ENCODE measurements around the gene INPP5A. TPM values are rescaled to one million over a fixed set of nuclear protein-coding genes. Genes with fewer than 3 reads are reported as not detected.

Gene INPP5A
- total RNA-seq, 1 donor from 2014 or later = 36.3 TPM

DNA sequence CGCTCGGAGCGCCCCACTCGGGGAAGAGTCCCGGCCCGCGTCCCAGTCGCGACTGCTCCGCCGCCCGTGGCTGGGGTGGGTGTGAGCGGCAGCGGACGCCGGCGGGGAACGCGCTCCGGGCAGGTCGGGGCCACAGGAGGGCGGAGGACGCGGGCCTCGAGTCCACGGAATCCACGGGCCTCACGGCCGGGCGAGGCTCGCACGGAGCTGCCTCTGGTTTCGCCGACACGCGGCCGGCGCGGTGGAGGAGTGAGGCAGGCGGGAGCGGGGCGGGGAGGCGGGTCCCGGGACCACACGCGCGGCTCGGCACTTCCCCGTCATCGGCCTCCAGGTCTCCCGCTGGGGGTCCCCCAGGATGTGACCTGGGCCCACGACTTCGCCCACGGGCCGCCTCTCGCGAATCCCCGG is 248.9 kb downstream of the INPP5A start:
- peaks cover 19% of the 10 kb centered on the region for H3K27me3 Mint-ChIP-seq (ENCODE audit: unreplicated experiment)
- H3K4me3 Mint-ChIP-seq (ENCODE audit: unreplicated experiment) = peak overlapping the region; percentile 71
- H3K27ac Mint-ChIP-seq (ENCODE audit: unreplicated experiment) = no peak overlapping the region
- no peak for DNase-seq
- TF ChIP-seq, protein P1, sequence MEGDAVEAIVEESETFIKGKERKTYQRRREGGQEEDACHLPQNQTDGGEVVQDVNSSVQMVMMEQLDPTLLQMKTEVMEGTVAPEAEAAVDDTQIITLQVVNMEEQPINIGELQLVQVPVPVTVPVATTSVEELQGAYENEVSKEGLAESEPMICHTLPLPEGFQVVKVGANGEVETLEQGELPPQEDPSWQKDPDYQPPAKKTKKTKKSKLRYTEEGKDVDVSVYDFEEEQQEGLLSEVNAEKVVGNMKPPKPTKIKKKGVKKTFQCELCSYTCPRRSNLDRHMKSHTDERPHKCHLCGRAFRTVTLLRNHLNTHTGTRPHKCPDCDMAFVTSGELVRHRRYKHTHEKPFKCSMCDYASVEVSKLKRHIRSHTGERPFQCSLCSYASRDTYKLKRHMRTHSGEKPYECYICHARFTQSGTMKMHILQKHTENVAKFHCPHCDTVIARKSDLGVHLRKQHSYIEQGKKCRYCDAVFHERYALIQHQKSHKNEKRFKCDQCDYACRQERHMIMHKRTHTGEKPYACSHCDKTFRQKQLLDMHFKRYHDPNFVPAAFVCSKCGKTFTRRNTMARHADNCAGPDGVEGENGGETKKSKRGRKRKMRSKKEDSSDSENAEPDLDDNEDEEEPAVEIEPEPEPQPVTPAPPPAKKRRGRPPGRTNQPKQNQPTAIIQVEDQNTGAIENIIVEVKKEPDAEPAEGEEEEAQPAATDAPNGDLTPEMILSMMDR (IDR thresholded peaks at IDR 0.05; ENCODE audit: partially characterized antibody, unreplicated experiment) = no peak
- H3K4me1 Mint-ChIP-seq (ENCODE audit: low read depth, unreplicated experiment) = peaks cover 2% of the 10 kb centered on the region
- peaks cover 3% of the 10 kb centered on the region for H3K36me3 Mint-ChIP-seq (ENCODE audit: unreplicated experiment)
- peaks cover 7% of the 10 kb centered on the region for H3K9me3 Mint-ChIP-seq (ENCODE audit: unreplicated experiment)

DNA sequence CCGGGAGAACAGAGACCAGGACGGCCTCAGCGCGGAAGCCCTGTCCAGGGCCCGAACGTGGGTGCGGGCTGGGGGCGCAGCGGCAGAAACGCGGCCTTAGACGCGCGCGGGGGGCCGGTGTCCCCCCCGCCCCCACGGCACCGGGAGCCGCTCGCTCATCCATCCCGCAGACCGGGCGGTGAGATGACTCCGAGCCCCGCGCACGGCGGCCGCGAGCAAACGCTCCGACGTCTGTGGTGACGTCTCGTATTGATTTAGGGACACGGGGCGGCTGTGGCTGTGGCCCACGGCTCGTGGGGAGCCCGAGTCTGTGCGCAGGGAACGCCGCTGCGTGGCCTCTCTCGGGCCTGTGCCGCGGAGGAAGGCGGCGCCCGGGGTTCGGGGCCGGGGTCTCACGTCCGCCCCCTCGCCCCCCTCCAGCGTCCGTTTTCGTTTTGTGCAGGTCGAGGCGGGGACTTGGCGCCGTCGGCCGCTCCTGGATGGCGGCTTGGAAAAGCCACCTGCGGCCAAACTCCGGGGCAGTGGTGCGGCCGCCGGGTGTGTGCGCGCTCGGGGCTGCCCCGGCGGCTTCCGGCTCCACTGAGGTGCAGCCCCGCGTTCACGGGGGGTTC is 249.4 kb downstream of the INPP5A start:
- Mint-ChIP-seq H3K9me3 (ENCODE audit: unreplicated experiment) (peaks cover 4% of the 10 kb centered on the region), H3K27me3 (ENCODE audit: unreplicated experiment) (peaks cover 16% of the 10 kb centered on the region), H3K4me1 (ENCODE audit: low read depth, unreplicated experiment) (peaks cover 2% of the 10 kb centered on the region), H3K36me3 (ENCODE audit: unreplicated experiment) (peaks cover 3% of the 10 kb centered on the region), H3K27ac (ENCODE audit: unreplicated experiment) (no peak overlapping the region), H3K4me3 (ENCODE audit: unreplicated experiment) (no peak overlapping the region)
- TF ChIP-seq, protein P1 (IDR thresholded peaks at IDR 0.05; ENCODE audit: partially characterized antibody, unreplicated experiment) = no peak
- DNase-seq = no peak

DNA sequence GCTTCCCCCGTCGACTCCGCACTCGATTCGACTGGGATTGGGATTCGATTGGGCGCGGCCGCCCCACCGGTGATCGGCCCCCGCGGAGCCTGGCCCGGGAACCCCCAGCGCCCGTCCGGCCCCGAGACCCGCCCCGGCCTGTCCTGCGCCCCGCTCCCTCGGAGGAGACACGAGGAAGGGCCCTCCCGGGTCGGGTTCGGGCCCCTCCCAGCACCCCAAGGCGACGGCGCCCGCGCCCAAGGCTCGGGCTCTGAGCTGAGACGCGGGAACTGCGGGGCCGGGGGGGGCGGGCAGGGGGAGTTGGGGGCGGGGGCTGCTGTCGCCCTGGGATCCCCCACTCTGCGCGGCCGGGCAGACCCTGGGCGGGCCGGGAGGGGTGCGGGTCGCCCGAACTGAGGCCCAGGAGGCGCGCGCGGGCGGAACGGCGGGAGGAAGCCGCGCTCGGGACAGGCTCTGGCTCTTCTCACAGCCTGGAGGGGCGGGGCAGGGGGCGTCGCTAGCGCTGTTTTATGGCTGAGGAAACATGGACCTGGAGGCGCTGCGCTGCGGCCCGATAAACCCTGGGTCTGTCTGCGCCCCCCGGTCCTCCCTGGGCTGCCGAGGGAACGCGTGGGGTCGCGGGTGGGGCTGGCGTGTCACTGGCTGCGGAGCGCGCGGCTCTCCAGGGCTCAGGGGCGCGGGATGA is 250.1 kb downstream of the INPP5A start:
- H3K9me3 Mint-ChIP-seq (ENCODE audit: unreplicated experiment) = peaks cover 4% of the 10 kb centered on the region
- H3K4me1 Mint-ChIP-seq (ENCODE audit: low read depth, unreplicated experiment) = peaks cover 2% of the 10 kb centered on the region
- H3K36me3 Mint-ChIP-seq (ENCODE audit: unreplicated experiment) = peaks cover 3% of the 10 kb centered on the region
- DNase-seq = peak; percentile 76
- TF ChIP-seq, protein P1 (IDR thresholded peaks at IDR 0.05; ENCODE audit: partially characterized antibody, unreplicated experiment) = no peak
- H3K4me3 Mint-ChIP-seq (ENCODE audit: unreplicated experiment) = no peak overlapping the region
- peaks cover 13% of the 10 kb centered on the region for H3K27me3 Mint-ChIP-seq (ENCODE audit: unreplicated experiment)
- no peak overlapping the region for H3K27ac Mint-ChIP-seq (ENCODE audit: unreplicated experiment)

DNA sequence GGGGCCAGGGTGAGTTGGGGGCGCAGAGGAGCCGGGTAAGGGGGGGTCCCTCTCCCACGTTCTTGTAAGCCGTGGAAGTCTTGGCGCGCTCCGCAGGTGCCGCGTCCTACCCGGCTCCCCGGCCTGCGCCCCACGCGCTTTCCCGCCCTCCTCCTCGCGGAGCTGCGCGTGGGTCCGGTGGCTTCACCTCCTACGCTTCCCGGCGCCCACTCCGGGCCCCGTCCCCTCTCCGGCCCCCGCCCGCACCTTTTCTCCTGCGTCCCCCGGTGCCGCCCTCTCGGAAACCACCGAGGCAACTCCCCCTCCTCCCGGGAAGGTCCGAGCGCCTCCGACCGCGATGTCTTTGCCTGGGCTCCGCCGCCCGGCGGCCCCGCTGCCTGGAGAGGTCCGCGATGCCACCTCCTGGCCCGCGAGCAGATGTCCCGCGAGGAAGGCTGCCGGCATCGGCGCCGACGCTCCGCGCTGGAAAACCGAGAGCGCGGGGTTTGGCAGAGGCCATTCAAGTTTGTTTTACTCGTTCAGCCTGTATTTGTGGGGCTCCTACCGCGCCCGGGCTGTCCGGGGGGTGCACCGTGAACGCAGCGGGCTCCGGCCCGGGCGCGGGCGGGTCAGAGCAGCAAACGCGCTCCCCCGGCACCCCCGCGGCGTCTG is 250.7 kb downstream of the INPP5A start:
- H3K4me1 Mint-ChIP-seq (ENCODE audit: low read depth, unreplicated experiment) = peaks cover 2% of the 10 kb centered on the region
- H3K27me3 Mint-ChIP-seq (ENCODE audit: unreplicated experiment) = peaks cover 8% of the 10 kb centered on the region
- peaks cover 2% of the 10 kb centered on the region for H3K9me3 Mint-ChIP-seq (ENCODE audit: unreplicated experiment)
- peaks cover 3% of the 10 kb centered on the region for H3K36me3 Mint-ChIP-seq (ENCODE audit: unreplicated experiment)
- H3K4me3 Mint-ChIP-seq (ENCODE audit: unreplicated experiment) = no peak overlapping the region
- no peak overlapping the region for H3K27ac Mint-ChIP-seq (ENCODE audit: unreplicated experiment)
- DNase-seq = peak; percentile 64
- TF ChIP-seq, protein P1 (IDR thresholded peaks at IDR 0.05; ENCODE audit: partially characterized antibody, unreplicated experiment) = no peak

DNA sequence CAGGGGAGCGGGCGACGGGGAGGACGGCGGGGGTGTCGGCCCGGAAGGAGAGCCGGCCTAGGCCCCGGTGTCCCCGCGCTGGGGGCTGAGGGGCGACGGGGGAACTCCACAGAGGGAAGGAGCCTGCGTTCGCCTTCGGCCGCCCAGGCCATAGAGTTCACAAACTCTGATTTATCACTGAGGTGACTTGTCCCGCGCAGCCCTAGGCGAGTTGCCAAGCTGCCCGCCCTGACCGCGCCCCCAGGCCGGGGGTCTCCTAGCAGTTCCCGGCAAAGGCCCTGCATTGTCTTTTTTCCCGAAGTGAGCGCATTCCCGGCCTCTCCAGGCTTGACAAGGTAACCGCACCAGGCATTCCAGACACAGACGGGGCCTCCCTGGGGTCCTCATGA is 251.2 kb downstream of the INPP5A start:
- Mint-ChIP-seq H3K27ac (ENCODE audit: unreplicated experiment) (no peak overlapping the region), H3K9me3 (ENCODE audit: unreplicated experiment) (peaks cover 2% of the 10 kb centered on the region), H3K36me3 (ENCODE audit: unreplicated experiment) (no peaks in the 10 kb centered on the region), H3K4me1 (ENCODE audit: low read depth, unreplicated experiment) (peaks cover 2% of the 10 kb centered on the region), H3K27me3 (ENCODE audit: unreplicated experiment) (peaks cover 3% of the 10 kb centered on the region), H3K4me3 (ENCODE audit: unreplicated experiment) (no peak overlapping the region)
- DNase-seq = no peak
- TF ChIP-seq, protein P1 (IDR thresholded peaks at IDR 0.05; ENCODE audit: partially characterized antibody, unreplicated experiment) = no peak
